ENCODE data around the gene PRKD1.

DNA sequence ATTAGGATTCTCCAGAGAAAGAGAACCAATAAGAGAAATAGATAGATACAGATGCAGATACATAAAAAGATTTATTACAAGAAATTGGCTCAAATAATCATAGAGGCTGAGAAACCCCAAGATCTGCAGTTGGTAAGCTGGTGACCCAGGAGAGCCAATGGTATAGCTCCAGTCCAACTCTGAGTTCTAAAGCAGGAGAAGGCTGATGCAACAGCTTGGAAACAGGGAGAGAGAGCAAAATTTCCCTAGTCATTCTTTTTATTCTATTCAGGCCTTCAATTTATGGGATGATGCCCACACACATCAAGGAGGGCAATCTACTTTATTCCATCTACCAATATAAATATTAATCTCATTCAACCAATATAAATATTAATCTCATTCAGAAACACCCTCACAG lies 218.2 kb downstream of the PRKD1 start:
- TF ChIP-seq, protein P1, sequence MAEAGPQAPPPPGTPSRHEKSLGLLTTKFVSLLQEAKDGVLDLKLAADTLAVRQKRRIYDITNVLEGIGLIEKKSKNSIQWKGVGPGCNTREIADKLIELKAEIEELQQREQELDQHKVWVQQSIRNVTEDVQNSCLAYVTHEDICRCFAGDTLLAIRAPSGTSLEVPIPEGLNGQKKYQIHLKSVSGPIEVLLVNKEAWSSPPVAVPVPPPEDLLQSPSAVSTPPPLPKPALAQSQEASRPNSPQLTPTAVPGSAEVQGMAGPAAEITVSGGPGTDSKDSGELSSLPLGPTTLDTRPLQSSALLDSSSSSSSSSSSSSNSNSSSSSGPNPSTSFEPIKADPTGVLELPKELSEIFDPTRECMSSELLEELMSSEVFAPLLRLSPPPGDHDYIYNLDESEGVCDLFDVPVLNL (IDR thresholded peaks at IDR 0.05; ENCODE audit: low read depth, low read length): no peak
- TF ChIP-seq POLR2AphosphoS2 (IDR thresholded peaks at IDR 0.05; ENCODE audit: low read depth, low read length) (no peak), EED (IDR thresholded peaks at IDR 0.05; ENCODE audit: low read depth) (no peak), POLR2A (IDR thresholded peaks at IDR 0.05; ENCODE audit: low read depth, low read length) (no peak), HDAC2 (IDR thresholded peaks at IDR 0.05) (no peak), RCOR1 (conservative IDR thresholded peaks at IDR 0.05; ENCODE audit: low read depth, low read length) (no peak)
- TF ChIP-seq, protein P2, sequence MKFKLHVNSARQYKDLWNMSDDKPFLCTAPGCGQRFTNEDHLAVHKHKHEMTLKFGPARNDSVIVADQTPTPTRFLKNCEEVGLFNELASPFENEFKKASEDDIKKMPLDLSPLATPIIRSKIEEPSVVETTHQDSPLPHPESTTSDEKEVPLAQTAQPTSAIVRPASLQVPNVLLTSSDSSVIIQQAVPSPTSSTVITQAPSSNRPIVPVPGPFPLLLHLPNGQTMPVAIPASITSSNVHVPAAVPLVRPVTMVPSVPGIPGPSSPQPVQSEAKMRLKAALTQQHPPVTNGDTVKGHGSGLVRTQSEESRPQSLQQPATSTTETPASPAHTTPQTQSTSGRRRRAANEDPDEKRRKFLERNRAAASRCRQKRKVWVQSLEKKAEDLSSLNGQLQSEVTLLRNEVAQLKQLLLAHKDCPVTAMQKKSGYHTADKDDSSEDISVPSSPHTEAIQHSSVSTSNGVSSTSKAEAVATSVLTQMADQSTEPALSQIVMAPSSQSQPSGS (IDR thresholded peaks at IDR 0.05; ENCODE audit: low read length): no peak
- TF ChIP-seq, protein P3, sequence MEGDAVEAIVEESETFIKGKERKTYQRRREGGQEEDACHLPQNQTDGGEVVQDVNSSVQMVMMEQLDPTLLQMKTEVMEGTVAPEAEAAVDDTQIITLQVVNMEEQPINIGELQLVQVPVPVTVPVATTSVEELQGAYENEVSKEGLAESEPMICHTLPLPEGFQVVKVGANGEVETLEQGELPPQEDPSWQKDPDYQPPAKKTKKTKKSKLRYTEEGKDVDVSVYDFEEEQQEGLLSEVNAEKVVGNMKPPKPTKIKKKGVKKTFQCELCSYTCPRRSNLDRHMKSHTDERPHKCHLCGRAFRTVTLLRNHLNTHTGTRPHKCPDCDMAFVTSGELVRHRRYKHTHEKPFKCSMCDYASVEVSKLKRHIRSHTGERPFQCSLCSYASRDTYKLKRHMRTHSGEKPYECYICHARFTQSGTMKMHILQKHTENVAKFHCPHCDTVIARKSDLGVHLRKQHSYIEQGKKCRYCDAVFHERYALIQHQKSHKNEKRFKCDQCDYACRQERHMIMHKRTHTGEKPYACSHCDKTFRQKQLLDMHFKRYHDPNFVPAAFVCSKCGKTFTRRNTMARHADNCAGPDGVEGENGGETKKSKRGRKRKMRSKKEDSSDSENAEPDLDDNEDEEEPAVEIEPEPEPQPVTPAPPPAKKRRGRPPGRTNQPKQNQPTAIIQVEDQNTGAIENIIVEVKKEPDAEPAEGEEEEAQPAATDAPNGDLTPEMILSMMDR (IDR thresholded peaks at IDR 0.05 in 2 of 3, conservative IDR thresholded peaks at IDR 0.05 in 1 of 3; ENCODE audit: control insufficient read depth in 2 of 3, extremely low read depth in 1 of 3, insufficient read depth in 1 of 3, low read depth in 3 of 3, low read length in 3 of 3): no peak
- TF ChIP-seq, protein P4, sequence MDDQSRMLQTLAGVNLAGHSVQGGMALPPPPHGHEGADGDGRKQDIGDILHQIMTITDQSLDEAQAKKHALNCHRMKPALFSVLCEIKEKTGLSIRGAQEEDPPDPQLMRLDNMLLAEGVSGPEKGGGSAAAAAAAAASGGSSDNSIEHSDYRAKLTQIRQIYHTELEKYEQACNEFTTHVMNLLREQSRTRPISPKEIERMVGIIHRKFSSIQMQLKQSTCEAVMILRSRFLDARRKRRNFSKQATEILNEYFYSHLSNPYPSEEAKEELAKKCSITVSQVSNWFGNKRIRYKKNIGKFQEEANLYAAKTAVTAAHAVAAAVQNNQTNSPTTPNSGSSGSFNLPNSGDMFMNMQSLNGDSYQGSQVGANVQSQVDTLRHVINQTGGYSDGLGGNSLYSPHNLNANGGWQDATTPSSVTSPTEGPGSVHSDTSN (IDR thresholded peaks at IDR 0.05; ENCODE audit: insufficient replicate concordance, low read depth, low read length): no peak
